ENCODE measurements around the gene STRIP1. TPM values are rescaled to one million over a fixed set of nuclear protein-coding genes. Genes with fewer than 3 reads are reported as not detected.

STRIP1 gene
- total RNA-seq, 1 experiment from 2014 or later: 36.5 TPM

DNA sequence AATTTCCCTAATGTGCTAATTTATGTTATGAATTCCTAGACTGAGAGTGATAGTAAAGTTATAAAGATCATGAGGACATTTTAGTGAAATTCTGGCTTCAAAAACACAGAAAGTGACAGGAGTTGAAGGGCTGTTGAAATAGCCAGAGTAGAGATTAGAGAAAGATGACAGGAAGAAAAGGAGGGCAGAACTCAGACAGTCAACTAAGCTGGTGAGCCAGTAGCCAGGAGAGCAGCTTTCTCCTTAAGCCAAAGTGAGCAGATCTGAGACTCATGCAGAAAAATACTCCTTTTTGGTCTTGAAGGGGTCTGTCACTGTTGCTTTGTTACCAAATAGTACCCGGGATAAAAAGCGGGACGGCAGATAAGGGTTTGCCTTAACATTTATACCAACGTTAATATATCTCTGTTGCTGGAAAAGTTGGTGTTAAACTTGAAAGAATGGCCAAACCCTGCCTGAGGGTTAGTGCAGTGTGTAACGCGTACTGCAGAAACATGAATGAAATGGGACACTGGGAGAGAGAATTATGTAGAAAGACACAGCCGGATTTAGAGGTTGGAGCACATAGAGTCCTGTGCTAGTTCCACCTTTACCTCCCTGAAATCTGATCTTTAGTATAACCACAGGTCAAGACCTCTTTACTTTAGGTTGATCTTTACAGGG, 37.1 kb upstream of the STRIP1 start:
- peaks cover 61% of the 10 kb centered on the region for H3K4me1 ChIP-seq (replicated peaks; ENCODE audit: insufficient read depth)
- 0 out of 2 replicates have a peak, but pooled peaks cover 3% of the 10 kb centered on the region for H4K20me1 ChIP-seq (ENCODE audit: insufficient read depth)

DNA sequence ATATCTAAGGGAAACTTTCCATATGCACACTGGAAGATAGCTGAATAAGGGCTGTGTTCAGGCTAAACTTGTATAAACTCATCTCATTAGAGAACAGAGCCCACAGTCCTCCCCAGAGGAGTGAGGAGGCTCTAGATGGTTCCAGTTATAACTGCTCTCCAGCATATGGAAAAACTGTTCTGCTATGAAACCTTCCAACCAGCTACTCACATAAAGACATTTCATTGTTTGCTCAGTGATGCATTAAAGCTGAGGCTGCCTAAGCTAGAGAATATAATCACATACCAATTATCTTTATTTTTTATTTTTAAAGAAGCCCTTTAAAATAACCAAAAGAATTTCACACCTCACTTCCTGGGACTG, 36.6 kb upstream of the STRIP1 start:
- ChIA-PET POLR2A (ENCODE audit: unreplicated experiment) (no interaction called here), CTCF (no interaction called here)
- Histone ChIP-seq H3K4me3 (no peak overlapping the region), H3K27ac (peak overlapping the region; percentile 42), H3K79me2 (ENCODE audit: low read depth) (peaks cover 98% of the 10 kb centered on the region), H3K4me1 (replicated peaks; ENCODE audit: insufficient read depth) (peaks cover 66% of the 10 kb centered on the region), H3K27me3 (ENCODE audit: insufficient read depth, low read depth) (no peaks in the 10 kb centered on the region), H4K20me1 (ENCODE audit: insufficient read depth) (0 out of 2 replicates have a peak, but pooled peaks cover 3% of the 10 kb centered on the region), H3F3A (ENCODE audit: insufficient read depth, low read depth) (peaks cover 69% of the 10 kb centered on the region), H3K36me3 (ENCODE audit: low read depth) (peaks cover 46% of the 10 kb centered on the region), H3K9me2 (ENCODE audit: insufficient read depth) (no peaks in the 10 kb centered on the region), H3K4me2 (peak overlapping the region; percentile 35), H3K9me3 (ENCODE audit: insufficient read depth, low read depth) (no peaks in the 10 kb centered on the region), H2AFZ (no peak overlapping the region)
- DNase-seq: no peak
- no TSS peak for BruUV-seq (replicated peaks)
- intact Hi-C loops (cut with micrococcal nuclease; ENCODE audit: unreplicated experiment): no loop called here
- TF ChIP-seq, protein P1, sequence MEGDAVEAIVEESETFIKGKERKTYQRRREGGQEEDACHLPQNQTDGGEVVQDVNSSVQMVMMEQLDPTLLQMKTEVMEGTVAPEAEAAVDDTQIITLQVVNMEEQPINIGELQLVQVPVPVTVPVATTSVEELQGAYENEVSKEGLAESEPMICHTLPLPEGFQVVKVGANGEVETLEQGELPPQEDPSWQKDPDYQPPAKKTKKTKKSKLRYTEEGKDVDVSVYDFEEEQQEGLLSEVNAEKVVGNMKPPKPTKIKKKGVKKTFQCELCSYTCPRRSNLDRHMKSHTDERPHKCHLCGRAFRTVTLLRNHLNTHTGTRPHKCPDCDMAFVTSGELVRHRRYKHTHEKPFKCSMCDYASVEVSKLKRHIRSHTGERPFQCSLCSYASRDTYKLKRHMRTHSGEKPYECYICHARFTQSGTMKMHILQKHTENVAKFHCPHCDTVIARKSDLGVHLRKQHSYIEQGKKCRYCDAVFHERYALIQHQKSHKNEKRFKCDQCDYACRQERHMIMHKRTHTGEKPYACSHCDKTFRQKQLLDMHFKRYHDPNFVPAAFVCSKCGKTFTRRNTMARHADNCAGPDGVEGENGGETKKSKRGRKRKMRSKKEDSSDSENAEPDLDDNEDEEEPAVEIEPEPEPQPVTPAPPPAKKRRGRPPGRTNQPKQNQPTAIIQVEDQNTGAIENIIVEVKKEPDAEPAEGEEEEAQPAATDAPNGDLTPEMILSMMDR (conservative IDR thresholded peaks at IDR 0.05): no peak
- no peak for TF ChIP-seq EZH2 (IDR thresholded peaks at IDR 0.05; ENCODE audit: low read depth)

More for the DNA sequence above, 37.1 kb upstream of the STRIP1 start:
- DNase-seq: no peak
- H3K79me2 ChIP-seq (ENCODE audit: low read depth): peaks cover 98% of the 10 kb centered on the region
- peak overlapping the region; percentile 35 for H3K4me2 ChIP-seq
- BruUV-seq (replicated peaks): no TSS peak
- H3K27ac ChIP-seq: peak overlapping the region; percentile 42
- H3K9me3 ChIP-seq (ENCODE audit: insufficient read depth, low read depth): no peaks in the 10 kb centered on the region
- ChIA-PET CTCF (no interaction called here), POLR2A (ENCODE audit: unreplicated experiment) (no interaction called here)
- no peak overlapping the region for H3K4me3 ChIP-seq
- peaks cover 64% of the 10 kb centered on the region for H3F3A ChIP-seq (ENCODE audit: insufficient read depth, low read depth)
- peaks cover 50% of the 10 kb centered on the region for H3K36me3 ChIP-seq (ENCODE audit: low read depth)
- no peak overlapping the region for H2AFZ ChIP-seq
- H3K27me3 ChIP-seq (ENCODE audit: insufficient read depth, low read depth): no peaks in the 10 kb centered on the region
- intact Hi-C loops (cut with micrococcal nuclease; ENCODE audit: unreplicated experiment): no loop called here
- H3K9me2 ChIP-seq (ENCODE audit: insufficient read depth): no peaks in the 10 kb centered on the region
- TF ChIP-seq, protein P1 (conservative IDR thresholded peaks at IDR 0.05): no peak
- TF ChIP-seq EZH2 (IDR thresholded peaks at IDR 0.05; ENCODE audit: low read depth): no peak

DNA sequence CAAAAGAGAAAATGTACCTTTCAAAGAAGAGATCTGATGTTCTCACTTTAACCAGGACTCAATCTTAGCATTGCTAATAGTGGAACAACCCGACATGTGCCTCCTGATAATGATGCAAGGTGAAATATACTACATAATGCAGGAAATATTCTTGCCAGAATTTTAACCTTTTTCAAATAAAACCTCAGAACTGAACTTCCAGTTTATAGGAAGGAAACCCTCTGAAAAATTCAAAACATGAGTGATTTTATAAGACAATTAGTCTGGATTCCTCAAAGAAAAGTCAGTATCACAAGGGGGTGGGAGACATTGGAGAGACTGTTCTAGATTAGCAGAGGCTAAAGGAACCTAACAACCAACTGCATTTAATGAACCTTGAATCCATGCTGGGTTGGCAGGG, 31.7 kb upstream of the STRIP1 start:
- Histone ChIP-seq H3F3A (ENCODE audit: insufficient read depth, low read depth) (peaks cover 76% of the 10 kb centered on the region), H3K9me3 (ENCODE audit: insufficient read depth, low read depth) (no peaks in the 10 kb centered on the region), H3K27me3 (ENCODE audit: insufficient read depth, low read depth) (no peaks in the 10 kb centered on the region), H3K27ac (peak overlapping the region; percentile 95), H2AFZ (no peak overlapping the region), H3K9me2 (ENCODE audit: insufficient read depth) (no peaks in the 10 kb centered on the region), H3K4me3 (peak overlapping the region; percentile 60; the same call in 1 of the 2 replicates), H3K79me2 (ENCODE audit: low read depth) (peaks cover 92% of the 10 kb centered on the region), H3K4me1 (replicated peaks; ENCODE audit: insufficient read depth) (peaks cover 81% of the 10 kb centered on the region), H4K20me1 (ENCODE audit: insufficient read depth) (no peaks in the 10 kb centered on the region), H3K4me2 (peak overlapping the region; percentile 97), H3K36me3 (ENCODE audit: low read depth) (peaks cover 40% of the 10 kb centered on the region)
- no peak for TF ChIP-seq EZH2 (IDR thresholded peaks at IDR 0.05; ENCODE audit: low read depth)
- TF ChIP-seq, protein P1 (conservative IDR thresholded peaks at IDR 0.05): no peak
- CTCF ChIA-PET: no interaction called here
- intact Hi-C loops (cut with micrococcal nuclease; ENCODE audit: unreplicated experiment): loop anchor here (1.0 to 5.0 kb wide), 2 partner anchors 15 to 455 kb away; partner anchors contain the start of gene GNAI3
- POLR2A ChIA-PET (ENCODE audit: unreplicated experiment): no interaction called here
- DNase-seq: no peak
- no TSS peak for BruUV-seq (replicated peaks)

Measured in PC-9 (cell line).